ENCODE results near the gene ZSCAN16. TPM values are rescaled to one million over a fixed set of nuclear protein-coding genes. Genes with fewer than 3 reads are reported as not detected.

Gene ZSCAN16
- total RNA-seq, 1 experiment from 2014 or later: 5.3 TPM

DNA sequence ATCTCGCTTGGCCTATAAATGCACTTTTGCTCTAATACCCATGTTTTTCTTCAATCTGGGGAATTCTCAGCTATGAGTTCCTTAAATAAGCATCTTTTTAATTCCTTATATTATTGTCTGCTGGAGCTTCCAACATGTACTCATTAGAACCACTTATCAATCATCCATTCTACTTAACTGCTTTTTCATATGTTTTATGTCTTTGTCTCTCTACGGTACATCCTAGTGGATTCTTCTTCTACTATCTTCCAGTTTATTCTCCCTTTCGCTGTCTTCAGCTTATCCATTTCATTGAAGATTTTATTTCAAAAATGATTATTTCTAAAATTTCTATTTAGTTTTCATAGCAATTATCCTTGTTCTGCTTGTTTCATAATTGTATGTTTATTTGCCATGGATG is 12.4 kb upstream of the ZSCAN16 start:
- ChIA-PET CTCF (no interaction called here), POLR2A (no interaction called here)
- no TSS peak for BruUV-seq (replicated peaks)
- TF ChIP-seq, protein P1, sequence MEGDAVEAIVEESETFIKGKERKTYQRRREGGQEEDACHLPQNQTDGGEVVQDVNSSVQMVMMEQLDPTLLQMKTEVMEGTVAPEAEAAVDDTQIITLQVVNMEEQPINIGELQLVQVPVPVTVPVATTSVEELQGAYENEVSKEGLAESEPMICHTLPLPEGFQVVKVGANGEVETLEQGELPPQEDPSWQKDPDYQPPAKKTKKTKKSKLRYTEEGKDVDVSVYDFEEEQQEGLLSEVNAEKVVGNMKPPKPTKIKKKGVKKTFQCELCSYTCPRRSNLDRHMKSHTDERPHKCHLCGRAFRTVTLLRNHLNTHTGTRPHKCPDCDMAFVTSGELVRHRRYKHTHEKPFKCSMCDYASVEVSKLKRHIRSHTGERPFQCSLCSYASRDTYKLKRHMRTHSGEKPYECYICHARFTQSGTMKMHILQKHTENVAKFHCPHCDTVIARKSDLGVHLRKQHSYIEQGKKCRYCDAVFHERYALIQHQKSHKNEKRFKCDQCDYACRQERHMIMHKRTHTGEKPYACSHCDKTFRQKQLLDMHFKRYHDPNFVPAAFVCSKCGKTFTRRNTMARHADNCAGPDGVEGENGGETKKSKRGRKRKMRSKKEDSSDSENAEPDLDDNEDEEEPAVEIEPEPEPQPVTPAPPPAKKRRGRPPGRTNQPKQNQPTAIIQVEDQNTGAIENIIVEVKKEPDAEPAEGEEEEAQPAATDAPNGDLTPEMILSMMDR (IDR thresholded peaks at IDR 0.05): no peak
- TF ChIP-seq, protein P2, sequence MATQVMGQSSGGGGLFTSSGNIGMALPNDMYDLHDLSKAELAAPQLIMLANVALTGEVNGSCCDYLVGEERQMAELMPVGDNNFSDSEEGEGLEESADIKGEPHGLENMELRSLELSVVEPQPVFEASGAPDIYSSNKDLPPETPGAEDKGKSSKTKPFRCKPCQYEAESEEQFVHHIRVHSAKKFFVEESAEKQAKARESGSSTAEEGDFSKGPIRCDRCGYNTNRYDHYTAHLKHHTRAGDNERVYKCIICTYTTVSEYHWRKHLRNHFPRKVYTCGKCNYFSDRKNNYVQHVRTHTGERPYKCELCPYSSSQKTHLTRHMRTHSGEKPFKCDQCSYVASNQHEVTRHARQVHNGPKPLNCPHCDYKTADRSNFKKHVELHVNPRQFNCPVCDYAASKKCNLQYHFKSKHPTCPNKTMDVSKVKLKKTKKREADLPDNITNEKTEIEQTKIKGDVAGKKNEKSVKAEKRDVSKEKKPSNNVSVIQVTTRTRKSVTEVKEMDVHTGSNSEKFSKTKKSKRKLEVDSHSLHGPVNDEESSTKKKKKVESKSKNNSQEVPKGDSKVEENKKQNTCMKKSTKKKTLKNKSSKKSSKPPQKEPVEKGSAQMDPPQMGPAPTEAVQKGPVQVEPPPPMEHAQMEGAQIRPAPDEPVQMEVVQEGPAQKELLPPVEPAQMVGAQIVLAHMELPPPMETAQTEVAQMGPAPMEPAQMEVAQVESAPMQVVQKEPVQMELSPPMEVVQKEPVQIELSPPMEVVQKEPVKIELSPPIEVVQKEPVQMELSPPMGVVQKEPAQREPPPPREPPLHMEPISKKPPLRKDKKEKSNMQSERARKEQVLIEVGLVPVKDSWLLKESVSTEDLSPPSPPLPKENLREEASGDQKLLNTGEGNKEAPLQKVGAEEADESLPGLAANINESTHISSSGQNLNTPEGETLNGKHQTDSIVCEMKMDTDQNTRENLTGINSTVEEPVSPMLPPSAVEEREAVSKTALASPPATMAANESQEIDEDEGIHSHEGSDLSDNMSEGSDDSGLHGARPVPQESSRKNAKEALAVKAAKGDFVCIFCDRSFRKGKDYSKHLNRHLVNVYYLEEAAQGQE (IDR thresholded peaks at IDR 0.05; ENCODE audit: insufficient read depth in 1 of 2, low read depth in 2 of 2, low read length in 1 of 2): no peak
- no peak for TF ChIP-seq TCF7L2 (IDR thresholded peaks at IDR 0.05; ENCODE audit: low read depth, low read length)
- Histone ChIP-seq H3K27ac (ENCODE audit: low read length) (no peak overlapping the region), H3K27me3 (ENCODE audit: control insufficient read depth, insufficient read depth, low read length) (no peaks in the 10 kb centered on the region), H3K4me3 (ENCODE audit: low read depth in 2 of 2, low read length in 2 of 2) (no peak overlapping the region), H3K36me3 (ENCODE audit: control insufficient read depth, insufficient read depth, low read length) (peaks cover 2% of the 10 kb centered on the region; the same call in 1 of the 2 replicates), H3K4me1 (ENCODE audit: control insufficient read depth, insufficient read depth, low read length) (no peaks in the 10 kb centered on the region), H3K9me3 (ENCODE audit: control insufficient read depth, insufficient read depth, low read depth, low read length) (no peaks in the 10 kb centered on the region)
- DNase-seq (ENCODE audit: low read depth, low spot score): no peak
- ATAC-seq: no peak
- in situ Hi-C loops (cut with HindIII; ENCODE audit: low pct_unique_long_range_greater_than_20kb, low sequenced_read_pairs): no loop called here
- intact Hi-C loops (cut with micrococcal nuclease; ENCODE audit: unreplicated experiment): no loop called here

DNA sequence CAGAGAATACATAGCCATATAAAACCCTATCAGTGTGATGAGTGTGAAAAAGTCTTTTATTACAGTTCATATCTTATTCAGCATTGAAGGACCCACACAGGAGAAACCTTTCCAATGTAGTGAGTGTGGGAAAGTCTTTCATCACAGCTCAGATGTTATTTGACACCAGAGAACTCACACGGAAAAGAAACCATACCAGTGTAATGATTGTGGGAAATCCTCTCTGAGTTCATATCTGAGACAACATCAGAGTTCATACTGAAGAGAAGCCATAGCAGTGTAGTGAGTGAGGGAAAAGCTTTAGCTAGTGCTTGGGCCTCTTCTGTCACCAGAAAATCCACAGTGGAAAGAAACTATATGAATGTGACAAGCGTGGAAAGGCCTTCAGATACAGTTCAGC is 8.6 kb upstream of the ZSCAN16 start:
- ChIA-PET CTCF (no interaction called here), POLR2A (interaction anchor here (0.5 kb wide), 1 partner anchor 218 kb away, joined by 3 read pairs; no protein-coding TSS in a partner anchor)
- DNase-seq (ENCODE audit: low read depth, low spot score) (no peak), ATAC-seq (no peak)
- Histone ChIP-seq H3K27me3 (ENCODE audit: control insufficient read depth, insufficient read depth, low read length) (no peaks in the 10 kb centered on the region), H3K27ac (ENCODE audit: low read length) (no peak overlapping the region), H3K36me3 (ENCODE audit: control insufficient read depth, insufficient read depth, low read length) (peaks cover 10% of the 10 kb centered on the region; the same call in 1 of the 2 replicates), H3K9me3 (ENCODE audit: control insufficient read depth, insufficient read depth, low read depth, low read length) (no peaks in the 10 kb centered on the region), H3K4me3 (ENCODE audit: low read depth in 2 of 2, low read length in 2 of 2) (no peak overlapping the region), H3K4me1 (ENCODE audit: control insufficient read depth, insufficient read depth, low read length) (no peaks in the 10 kb centered on the region)
- in situ Hi-C loops (cut with HindIII; ENCODE audit: low pct_unique_long_range_greater_than_20kb, low sequenced_read_pairs) (no loop called here), intact Hi-C loops (cut with micrococcal nuclease; ENCODE audit: unreplicated experiment) (no loop called here)
- TF ChIP-seq, protein P1 (IDR thresholded peaks at IDR 0.05): no peak
- TF ChIP-seq TCF7L2 (IDR thresholded peaks at IDR 0.05; ENCODE audit: low read depth, low read length): no peak
- BruUV-seq (replicated peaks): no TSS peak

DNA sequence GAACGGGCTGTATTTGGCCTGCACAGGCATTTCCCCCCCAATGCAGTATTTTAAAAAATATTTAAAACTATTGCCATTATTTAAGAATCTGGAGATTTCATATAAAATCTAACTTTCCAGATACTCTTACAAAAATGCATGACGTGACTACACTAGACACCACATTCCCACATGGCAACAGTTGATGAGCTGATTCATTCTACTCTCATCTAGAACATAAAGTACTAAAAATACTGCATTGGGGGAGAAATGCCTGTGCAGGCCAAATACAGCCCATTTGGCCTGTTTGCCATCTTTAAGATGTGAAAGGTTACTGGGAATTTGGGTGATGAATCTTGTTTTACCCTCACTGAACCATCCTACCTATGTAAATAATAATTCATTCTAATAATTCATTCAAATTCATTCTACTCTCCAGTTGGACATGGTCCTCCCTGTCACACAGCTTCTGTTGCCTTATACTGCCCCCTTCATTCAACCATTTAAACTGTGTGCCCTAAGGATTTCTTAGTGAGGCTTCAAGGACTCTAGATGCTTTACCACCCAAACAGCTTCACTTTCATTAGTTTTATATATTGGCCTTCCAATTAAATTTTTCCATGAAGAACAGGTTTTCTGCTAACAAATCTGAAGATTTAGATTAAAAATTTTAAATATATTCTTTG is 6.9 kb upstream of the ZSCAN16 start:
- POLR2A ChIA-PET: no interaction called here

More for the DNA sequence above, 6.9 kb upstream of the ZSCAN16 start:
- no peak for DNase-seq (ENCODE audit: low read depth, low spot score)
- Histone ChIP-seq H3K27ac (ENCODE audit: low read length) (no peak overlapping the region), H3K4me1 (ENCODE audit: control insufficient read depth, insufficient read depth, low read length) (no peaks in the 10 kb centered on the region), H3K4me3 (ENCODE audit: low read depth in 2 of 2, low read length in 2 of 2) (no peak overlapping the region), H3K27me3 (ENCODE audit: control insufficient read depth, insufficient read depth, low read length) (no peaks in the 10 kb centered on the region), H3K9me3 (ENCODE audit: control insufficient read depth, insufficient read depth, low read depth, low read length) (no peaks in the 10 kb centered on the region), H3K36me3 (ENCODE audit: control insufficient read depth, insufficient read depth, low read length) (peaks cover 19% of the 10 kb centered on the region; the same call in 1 of the 2 replicates)
- in situ Hi-C loops (cut with HindIII; ENCODE audit: low pct_unique_long_range_greater_than_20kb, low sequenced_read_pairs): no loop called here
- intact Hi-C loops (cut with micrococcal nuclease; ENCODE audit: unreplicated experiment): no loop called here
- ATAC-seq: no peak
- no TSS peak for BruUV-seq (replicated peaks)
- TF ChIP-seq POLR2AphosphoS5 (IDR thresholded peaks at IDR 0.05; ENCODE audit: low read depth, low read length) (no peak), TCF7L2 (IDR thresholded peaks at IDR 0.05; ENCODE audit: low read depth, low read length) (no peak), SIN3A (IDR thresholded peaks at IDR 0.05; ENCODE audit: borderline replicate concordance, insufficient read depth, low read depth, low read length) (no peak)
- TF ChIP-seq, protein P1 (IDR thresholded peaks at IDR 0.05): no peak; the same call in 1 of the 2 replicates
- TF ChIP-seq, protein P2 (IDR thresholded peaks at IDR 0.05; ENCODE audit: insufficient read depth in 1 of 2, low read depth in 2 of 2, low read length in 1 of 2): no peak
- CTCF ChIA-PET: no interaction called here
